Activated CD4-positive, alpha-beta T cell treated with anti-CD3 and anti-CD28 coated beads, Interleukin-2, amount 10 ng/mL, durations not matched to agents 7 days and 5 days (primary cell): ENCODE results near the gene BCAP29. TPM values are rescaled to one million over a fixed set of nuclear protein-coding genes. Genes with fewer than 3 reads are reported as not detected.
A peak's percentile ranks its signal among the peaks of the same experiment; 100 is the strongest.
"Not testable (repeated sequence)": the region's sequence is repeated elsewhere in the genome, so short reads cannot be mapped to it uniquely, and the experiment has no call there.

Source experiments
- CTCF ChIA-PET: fragments of 350-600 bp; sonication (Branson Sonifier 250); formaldehyde crosslinking; loops from one replicate; lab custom pipeline; 2021; ENCODE audit warnings: antibody characterized with exemption; lab: Charles Lee
- POLR2A ChIA-PET: fragments of 350-600 bp; sonication (Branson Sonifier 250); formaldehyde crosslinking; loops from one replicate; lab custom pipeline; 2021; ENCODE audit warnings: antibody characterized with exemption; lab: Charles Lee
- DNase-seq: peaks from one replicate; pipeline ENCODE4 v3.0.0-alpha.2; 2020
- H3K27ac Mint-ChIP-seq: one replicate; pipeline ENCODE4 v1.8.0; 2021; ENCODE audit warnings: mild to moderate bottlenecking, moderate library complexity, mixed read lengths
- H3K27me3 Mint-ChIP-seq: one replicate; pipeline ENCODE4 v1.8.0; 2021; ENCODE audit warnings: mixed read lengths
- H3K36me3 Mint-ChIP-seq: one replicate; pipeline ENCODE4 v1.8.0; 2021; ENCODE audit warnings: low read depth, mixed read lengths
- H3K4me1 Mint-ChIP-seq: one replicate; pipeline ENCODE4 v1.8.0; 2021; ENCODE audit warnings: mixed read lengths
- H3K4me3 Mint-ChIP-seq: one replicate; pipeline ENCODE4 v1.8.0; 2021; ENCODE audit warnings: mild to moderate bottlenecking, moderate library complexity, mixed read lengths
- H3K9me3 Mint-ChIP-seq: one replicate; pipeline ENCODE4 v1.8.0; 2021; ENCODE audit warnings: mixed read lengths
- total RNA-seq, 2 experiments: library from RNA; stranded (reverse); gene quantifications; one replicate each; pipeline ENCODE4 v1.2.3, GENCODE V29; 2021

BCAP29 gene
- total RNA-seq, 2 experiments from 2014 or later = 29.9 to 37.4 TPM

DNA sequence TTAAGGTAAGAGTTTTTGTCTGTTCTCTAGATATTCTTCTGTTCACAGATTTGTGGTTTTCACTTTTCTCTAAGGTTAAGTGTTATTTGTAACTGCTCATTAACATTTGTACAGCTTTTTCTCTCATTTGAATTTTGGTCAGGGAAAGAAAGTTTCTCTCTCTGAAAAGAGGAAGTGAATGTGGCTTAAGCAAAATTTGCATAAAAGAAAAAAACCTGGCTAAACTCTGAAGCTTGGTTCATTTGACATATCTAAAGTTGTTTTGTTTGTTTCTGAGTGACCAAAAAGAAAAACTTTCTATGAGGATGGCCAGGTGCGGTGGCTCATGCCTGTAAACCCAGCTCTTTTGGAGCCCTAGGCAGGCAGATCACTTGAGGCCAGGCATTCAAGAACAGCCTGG lies 58.5 kb downstream of the BCAP29 start:
- H3K36me3 Mint-ChIP-seq = peaks cover 14% of the 10 kb centered on the region
- ChIA-PET POLR2A (no interaction called here), CTCF (interaction anchor here (0.6 to 1.0 kb wide), 2 partner anchors 105 to 363 kb away, joined by 3 to 5 read pairs; no protein-coding TSS in a partner anchor)
- peaks cover 19% of the 10 kb centered on the region for H3K9me3 Mint-ChIP-seq
- peak overlapping the region; percentile 15 for H3K27ac Mint-ChIP-seq
- H3K4me1 Mint-ChIP-seq = peaks cover 29% of the 10 kb centered on the region
- no peak overlapping the region for H3K4me3 Mint-ChIP-seq
- no peak for DNase-seq
- peaks cover 11% of the 10 kb centered on the region for H3K27me3 Mint-ChIP-seq

DNA sequence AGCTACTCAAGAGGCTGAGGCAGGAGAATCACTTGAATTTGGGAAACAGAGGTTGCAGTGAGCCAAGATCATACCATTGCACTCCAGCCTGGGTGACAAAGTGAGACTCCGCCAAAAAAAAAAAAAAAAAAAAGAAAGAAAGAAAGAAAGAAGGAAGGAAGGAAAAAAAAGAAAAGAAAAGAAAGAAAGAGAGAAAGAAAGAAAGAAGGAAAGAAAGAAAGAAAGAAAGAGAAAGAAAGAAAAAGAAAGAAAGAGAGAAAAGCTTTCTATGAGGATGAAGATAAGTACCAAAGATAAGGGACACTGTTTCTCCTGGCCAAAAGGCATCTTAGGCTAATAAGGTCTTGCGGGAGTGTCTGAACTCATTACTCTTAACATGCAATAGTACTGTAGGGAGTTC lies 59.0 kb downstream of the BCAP29 start:
- DNase-seq, H3K4me3 Mint-ChIP-seq, H3K27ac Mint-ChIP-seq, POLR2A ChIA-PET: not testable (repeated sequence)
- peaks cover 19% of the 10 kb centered on the region for H3K9me3 Mint-ChIP-seq
- peaks cover 12% of the 10 kb centered on the region for H3K36me3 Mint-ChIP-seq
- peaks cover 11% of the 10 kb centered on the region for H3K27me3 Mint-ChIP-seq
- peaks cover 31% of the 10 kb centered on the region for H3K4me1 Mint-ChIP-seq
- CTCF ChIA-PET = interaction anchor here (0.6 to 1.0 kb wide), 2 partner anchors 104 to 364 kb away, joined by 3 to 5 read pairs; no protein-coding TSS in a partner anchor

DNA sequence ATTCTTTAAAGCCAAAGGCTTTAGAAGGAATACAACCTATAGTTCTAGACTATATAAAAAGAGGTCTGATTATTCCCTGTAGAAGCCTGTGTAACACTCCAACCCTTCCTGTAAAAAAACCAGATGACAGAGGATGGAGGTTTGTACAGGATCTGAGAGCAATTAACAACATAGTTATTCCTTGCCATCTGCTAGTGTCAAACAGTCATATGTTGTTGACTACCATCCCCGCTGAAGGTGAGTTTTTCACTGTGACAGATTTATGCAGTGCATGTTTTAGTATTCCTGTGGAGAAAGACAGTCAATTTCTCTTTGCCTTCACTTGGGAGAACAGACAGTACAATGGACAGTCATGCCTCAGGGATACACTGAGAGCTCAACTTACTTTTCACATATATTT lies 61.6 kb downstream of the BCAP29 start:
- ChIA-PET POLR2A (no interaction called here), CTCF (interaction anchor here (0.6 to 1.3 kb wide), 2 partner anchors 87 to 915 kb away, joined by 3 read pairs; no protein-coding TSS in a partner anchor)
- H3K36me3 Mint-ChIP-seq = peaks cover 10% of the 10 kb centered on the region
- peaks cover 20% of the 10 kb centered on the region for H3K9me3 Mint-ChIP-seq
- DNase-seq = no peak
- peaks cover 14% of the 10 kb centered on the region for H3K27me3 Mint-ChIP-seq
- no peak overlapping the region for H3K4me3 Mint-ChIP-seq
- H3K27ac Mint-ChIP-seq = no peak overlapping the region
- peaks cover 33% of the 10 kb centered on the region for H3K4me1 Mint-ChIP-seq

DNA sequence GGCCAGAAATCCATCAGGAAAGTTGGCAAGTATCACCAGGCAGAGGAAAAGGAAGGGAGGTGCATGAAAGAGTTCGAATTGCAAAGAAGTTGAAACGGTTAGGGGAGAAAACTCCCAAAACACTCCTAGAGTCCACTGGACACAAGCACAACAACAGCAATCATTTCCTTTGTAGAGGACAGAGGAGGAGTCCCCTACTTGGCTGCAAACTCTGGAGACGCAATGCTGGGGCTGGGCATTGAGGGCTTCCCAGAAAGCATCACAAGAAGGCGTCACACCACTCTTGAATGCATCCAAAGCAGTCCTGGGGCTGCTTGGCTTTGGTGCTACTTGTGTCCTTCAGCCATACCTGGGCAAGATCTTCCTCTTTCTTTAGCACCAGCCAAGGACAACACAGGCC lies 62.5 kb downstream of the BCAP29 start:
- Mint-ChIP-seq H3K9me3 (peaks cover 18% of the 10 kb centered on the region), H3K27ac (no peak overlapping the region), H3K4me3 (no peak overlapping the region), H3K27me3 (peaks cover 16% of the 10 kb centered on the region), H3K36me3 (peaks cover 10% of the 10 kb centered on the region), H3K4me1 (peaks cover 33% of the 10 kb centered on the region)
- CTCF ChIA-PET = no interaction called here
- no peak for DNase-seq
- POLR2A ChIA-PET = no interaction called here

DNA sequence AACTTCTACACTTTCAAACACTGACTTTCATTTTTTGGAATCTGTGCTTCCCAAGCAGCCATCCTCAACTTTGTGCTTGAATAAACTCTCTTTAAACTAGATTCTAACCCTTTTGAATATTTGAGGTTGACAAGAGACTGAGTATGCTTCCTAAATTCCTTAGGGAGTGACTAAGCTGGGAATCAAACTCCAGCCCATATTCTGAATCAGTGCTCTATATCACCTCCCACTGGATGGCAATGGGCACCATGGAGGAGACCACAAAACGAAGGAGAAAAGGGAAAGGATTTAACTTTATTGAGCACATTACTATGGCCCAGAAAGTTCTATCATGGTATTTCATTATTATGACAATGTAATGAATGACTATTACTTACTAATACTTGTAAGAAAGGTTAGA lies 63.4 kb downstream of the BCAP29 start:
- Mint-ChIP-seq H3K9me3 (peaks cover 9% of the 10 kb centered on the region), H3K4me3 (no peak overlapping the region), H3K27ac (no peak overlapping the region), H3K4me1 (peaks cover 24% of the 10 kb centered on the region), H3K36me3 (peaks cover 5% of the 10 kb centered on the region), H3K27me3 (peaks cover 14% of the 10 kb centered on the region)
- CTCF ChIA-PET = interaction anchor here (1.3 kb wide), 1 partner anchor 18 kb away, joined by 3 read pairs; no protein-coding TSS in a partner anchor
- no peak for DNase-seq
- POLR2A ChIA-PET = no interaction called here

DNA sequence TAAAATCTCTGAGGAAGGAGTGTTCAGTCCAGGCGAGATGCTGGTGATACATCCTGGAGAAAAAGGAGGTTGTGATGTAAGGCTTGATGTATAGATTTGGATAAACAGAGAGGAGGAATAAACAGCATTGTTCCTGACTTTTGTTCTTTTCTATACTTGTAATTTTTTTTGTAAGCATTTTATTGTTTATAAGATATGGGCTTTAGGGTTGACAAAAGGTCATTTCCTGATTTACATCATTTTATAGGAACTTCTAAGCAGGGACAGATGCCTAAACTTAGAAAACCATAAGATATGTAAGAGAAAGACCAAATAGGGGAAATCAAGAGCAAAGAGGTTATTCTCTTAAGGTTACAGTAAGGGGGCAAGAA lies 63.9 kb downstream of the BCAP29 start:
- peaks cover 15% of the 10 kb centered on the region for H3K27me3 Mint-ChIP-seq
- CTCF ChIA-PET = interaction anchor here (1.3 kb wide), 1 partner anchor 18 kb away, joined by 3 read pairs; no protein-coding TSS in a partner anchor
- no peak overlapping the region for H3K4me3 Mint-ChIP-seq
- H3K9me3 Mint-ChIP-seq = peaks cover 7% of the 10 kb centered on the region
- H3K4me1 Mint-ChIP-seq = peaks cover 19% of the 10 kb centered on the region
- POLR2A ChIA-PET = no interaction called here
- no peak for DNase-seq
- no peak overlapping the region for H3K27ac Mint-ChIP-seq
- peaks cover 4% of the 10 kb centered on the region for H3K36me3 Mint-ChIP-seq

DNA sequence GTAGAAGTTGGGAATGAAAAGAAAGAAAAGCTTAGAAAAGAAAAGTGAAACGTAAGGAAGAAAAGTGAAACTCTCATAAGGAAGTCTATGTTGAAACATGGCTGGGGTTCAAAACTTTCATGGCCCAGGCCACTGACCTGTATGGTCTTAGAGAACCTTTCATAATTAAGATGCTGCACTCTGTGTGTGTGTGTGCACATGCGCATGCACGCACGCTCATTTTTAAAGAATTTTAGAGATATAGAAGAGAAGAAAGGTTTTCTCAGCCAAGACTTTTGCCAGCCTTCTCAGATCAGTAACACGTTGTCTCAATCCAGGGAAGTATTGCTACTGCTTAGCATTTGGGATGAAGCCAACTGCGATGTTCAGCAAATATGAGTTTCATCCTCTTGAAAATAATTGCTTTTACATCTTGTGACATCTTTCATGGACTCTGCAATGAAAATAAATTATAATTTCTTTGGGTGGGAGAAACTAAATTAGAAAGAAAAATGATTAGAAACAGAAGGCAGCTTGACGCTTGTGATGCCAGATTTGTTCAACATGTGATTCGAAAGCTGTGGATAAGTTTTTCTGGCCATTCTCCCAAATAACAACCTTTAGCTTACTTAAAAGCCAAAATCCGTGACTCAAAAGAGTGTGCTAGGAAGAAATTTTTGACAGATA lies 64.4 kb downstream of the BCAP29 start:
- ChIA-PET CTCF (interaction anchor here (0.8 to 1.6 kb wide), 4 partner anchors 12 to 65 kb away, joined by 3 to 5 read pairs (median 4); no protein-coding TSS in a partner anchor), POLR2A (no interaction called here)
- Mint-ChIP-seq H3K36me3 (peaks cover 4% of the 10 kb centered on the region), H3K27me3 (peaks cover 18% of the 10 kb centered on the region), H3K27ac (no peak overlapping the region), H3K9me3 (peaks cover 7% of the 10 kb centered on the region), H3K4me3 (no peak overlapping the region), H3K4me1 (peaks cover 13% of the 10 kb centered on the region)
- no peak for DNase-seq

DNA sequence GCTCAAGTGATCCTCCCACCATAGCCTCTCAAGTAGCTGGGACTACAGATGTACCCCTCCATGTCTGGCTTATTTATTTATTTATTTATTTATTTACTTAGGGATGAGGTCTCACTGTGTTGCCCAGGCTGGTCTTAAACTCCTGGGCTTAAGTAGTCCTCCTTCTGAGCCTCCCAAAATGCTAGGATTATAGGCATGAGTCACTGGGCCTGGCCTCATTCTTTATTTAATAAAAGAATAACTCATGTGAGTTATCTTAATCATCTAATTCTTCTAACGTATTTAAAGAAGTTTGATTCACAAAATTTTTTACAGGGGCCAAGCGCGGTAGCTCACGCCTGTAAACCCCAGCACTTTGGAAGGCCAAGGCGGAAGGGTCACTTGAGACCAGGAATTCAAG lies 72.6 kb downstream of the BCAP29 start:
- peaks cover 13% of the 10 kb centered on the region for H3K27me3 Mint-ChIP-seq
- no peak overlapping the region for H3K27ac Mint-ChIP-seq
- DNase-seq = no peak
- ChIA-PET POLR2A (no interaction called here), CTCF (no interaction called here)
- no peak overlapping the region for H3K4me3 Mint-ChIP-seq
- H3K4me1 Mint-ChIP-seq = peaks cover 13% of the 10 kb centered on the region
- H3K36me3 Mint-ChIP-seq = peaks cover 2% of the 10 kb centered on the region
- peaks cover 2% of the 10 kb centered on the region for H3K9me3 Mint-ChIP-seq

DNA sequence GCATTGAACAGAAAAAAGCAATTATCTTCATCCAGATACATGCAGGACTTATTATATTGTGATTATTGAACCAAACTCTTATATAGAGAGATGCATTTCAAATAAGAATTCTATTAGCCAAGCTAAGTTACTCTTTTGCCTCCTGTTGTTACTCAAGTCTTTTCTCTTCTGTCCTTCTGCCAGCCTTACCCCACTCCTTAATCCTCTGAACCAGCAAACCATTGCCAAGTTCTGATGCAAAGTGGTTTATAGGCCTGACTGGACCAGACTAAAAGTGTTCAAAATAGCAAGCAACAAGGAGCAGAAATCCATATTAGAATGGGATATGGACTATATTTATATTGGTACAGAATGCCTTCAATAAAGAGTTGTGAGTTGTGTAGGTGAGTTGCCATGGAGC lies 78.4 kb downstream of the BCAP29 start:
- ChIA-PET CTCF (interaction anchor here (1.1 kb wide), 1 partner anchor 215 kb away, joined by 3 read pairs; no protein-coding TSS in a partner anchor), POLR2A (interaction anchor here (0.6 kb wide), 1 partner anchor 190 kb away, joined by 3 read pairs; no protein-coding TSS in a partner anchor)
- DNase-seq = no peak
- no peaks in the 10 kb centered on the region for H3K36me3 Mint-ChIP-seq
- H3K4me3 Mint-ChIP-seq = no peak overlapping the region
- peaks cover 49% of the 10 kb centered on the region for H3K4me1 Mint-ChIP-seq
- H3K27ac Mint-ChIP-seq = no peak overlapping the region
- H3K27me3 Mint-ChIP-seq = peaks cover 3% of the 10 kb centered on the region
- H3K9me3 Mint-ChIP-seq = no peaks in the 10 kb centered on the region

DNA sequence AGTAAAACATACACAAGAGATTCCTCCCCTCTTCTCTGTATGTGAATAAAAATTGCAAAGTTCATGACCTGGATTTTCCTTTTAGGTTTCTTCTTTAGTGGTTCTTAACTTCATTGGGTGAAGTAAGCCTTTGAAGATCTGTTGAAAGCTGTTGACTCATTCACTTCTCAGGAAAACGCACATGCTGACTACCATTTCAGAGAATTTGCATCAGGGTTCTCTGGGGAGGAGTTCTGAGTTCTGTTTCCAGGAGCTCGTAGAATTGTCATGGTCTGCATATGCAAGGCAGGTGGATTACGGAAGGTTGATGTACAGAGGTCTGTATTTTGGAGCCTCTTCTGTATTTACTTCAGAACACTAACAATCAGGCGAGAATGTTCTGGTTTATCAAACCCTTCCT lies 79.6 kb downstream of the BCAP29 start:
- peaks cover 3% of the 10 kb centered on the region for H3K27me3 Mint-ChIP-seq
- H3K27ac Mint-ChIP-seq = peak overlapping the region; percentile 54
- no peaks in the 10 kb centered on the region for H3K9me3 Mint-ChIP-seq
- peak; percentile 55 for DNase-seq
- ChIA-PET POLR2A (no interaction called here), CTCF (interaction anchor here (0.9 to 1.1 kb wide), 3 partner anchors 9 to 27 kb away, joined by 3 to 5 read pairs (median 3); no protein-coding TSS in a partner anchor)
- no peaks in the 10 kb centered on the region for H3K36me3 Mint-ChIP-seq
- H3K4me3 Mint-ChIP-seq = peak overlapping the region; percentile 78
- H3K4me1 Mint-ChIP-seq = peaks cover 45% of the 10 kb centered on the region

DNA sequence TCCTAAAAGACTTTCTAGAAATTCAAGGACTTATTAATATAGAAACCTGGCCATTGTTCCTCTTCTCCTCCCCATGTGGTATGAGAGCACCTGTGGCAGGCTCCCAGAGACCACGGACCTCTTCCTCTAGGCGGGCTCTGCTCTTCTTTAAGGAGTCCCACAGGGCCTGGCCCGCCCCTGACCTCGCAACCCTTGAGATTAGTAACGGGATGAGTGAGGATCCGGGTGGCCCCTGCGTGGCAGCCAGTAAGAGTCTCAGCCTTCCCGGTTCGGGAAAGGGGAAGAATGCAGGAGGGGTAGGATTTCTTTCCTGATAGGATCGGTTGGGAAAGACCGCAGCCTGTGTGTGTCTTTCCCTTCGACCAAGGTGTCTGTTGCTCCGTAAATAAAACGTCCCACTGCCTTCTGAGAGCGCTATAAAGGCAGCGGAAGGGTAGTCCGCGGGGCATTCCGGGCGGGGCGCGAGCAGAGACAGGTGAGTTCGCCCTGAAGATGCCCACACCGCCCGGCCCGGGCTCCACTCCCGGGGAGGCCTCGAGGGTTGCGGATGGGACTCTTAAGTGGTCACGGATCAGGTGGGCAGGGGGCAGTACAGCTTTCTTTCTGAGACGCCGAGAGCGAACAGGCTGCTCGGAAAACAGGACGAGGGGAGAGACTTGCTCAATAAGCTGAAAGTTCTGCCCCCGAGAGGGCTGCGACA lies 80.5 kb downstream of the BCAP29 start, which contains the start of gene SLC26A4:
SLC26A4 (plus strand) TSS at position 448 of the 700 bp plus-strand sequence. CDS start 814 bp downstream, outside the sequence.
- Mint-ChIP-seq H3K4me1 (peaks cover 37% of the 10 kb centered on the region), H3K27ac (peak within 1 kb of the TSS; percentile 69), H3K36me3 (no peaks in the 10 kb centered on the region), H3K4me3 (peak within 1 kb of the TSS; percentile 78), H3K9me3 (no peaks in the 10 kb centered on the region), H3K27me3 (peaks cover 3% of the 10 kb centered on the region)
- CTCF ChIA-PET = interaction anchor here (0.9 to 1.8 kb wide), 6 partner anchors 9 to 83 kb away, joined by 3 to 6 read pairs (median 4); partner anchors contain the start of gene CBLL1
- POLR2A ChIA-PET = no interaction called here
- peak; percentile 24 for DNase-seq

DNA sequence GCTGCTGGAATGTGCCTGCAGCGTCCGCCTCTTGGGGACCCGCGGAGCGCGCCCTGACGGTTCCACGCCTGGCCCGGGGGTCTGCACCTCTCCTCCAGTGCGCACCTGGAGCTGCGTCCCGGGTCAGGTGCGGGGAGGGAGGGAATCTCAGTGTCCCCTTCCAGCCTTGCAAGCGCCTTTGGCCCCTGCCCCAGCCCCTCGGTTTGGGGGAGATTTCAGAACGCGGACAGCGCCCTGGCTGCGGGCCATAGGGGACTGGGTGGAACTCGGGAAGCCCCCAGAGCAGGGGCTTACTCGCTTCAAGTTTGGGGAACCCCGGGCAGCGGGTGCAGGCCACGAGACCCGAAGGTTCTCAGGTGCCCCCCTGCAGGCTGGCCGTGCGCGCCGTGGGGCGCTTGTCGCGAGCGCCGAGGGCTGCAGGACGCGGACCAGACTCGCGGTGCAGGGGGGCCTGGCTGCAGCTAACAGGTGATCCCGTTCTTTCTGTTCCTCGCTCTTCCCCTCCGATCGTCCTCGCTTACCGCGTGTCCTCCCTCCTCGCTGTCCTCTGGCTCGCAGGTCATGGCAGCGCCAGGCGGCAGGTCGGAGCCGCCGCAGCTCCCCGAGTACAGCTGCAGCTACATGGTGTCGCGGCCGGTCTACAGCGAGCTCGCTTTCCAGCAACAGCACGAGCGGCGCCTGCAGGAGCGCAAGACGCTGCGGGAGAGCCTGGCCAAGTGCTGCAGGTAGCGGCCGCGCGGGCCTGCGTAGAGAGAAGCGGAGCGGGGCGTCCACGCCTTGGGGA lies 81.2 kb downstream of the BCAP29 start:
- Mint-ChIP-seq H3K9me3 (no peaks in the 10 kb centered on the region), H3K36me3 (no peaks in the 10 kb centered on the region), H3K4me3 (peak overlapping the region; percentile 78), H3K4me1 (peaks cover 36% of the 10 kb centered on the region), H3K27me3 (peaks cover 3% of the 10 kb centered on the region), H3K27ac (peak overlapping the region; percentile 69)
- peak; percentile 57 for DNase-seq
- CTCF ChIA-PET = interaction anchor here (0.6 to 2.1 kb wide), 6 partner anchors 16 to 98 kb away, joined by 3 to 6 read pairs (median 4); partner anchors contain the start of genes CBLL1, COG5 and DUS4L
- POLR2A ChIA-PET = interaction anchor here (0.6 kb wide), 1 partner anchor 100 kb away, joined by 3 read pairs; no protein-coding TSS in a partner anchor
